ENCODE results near the gene DDX49. TPM values are rescaled to one million over a fixed set of nuclear protein-coding genes. Genes with fewer than 3 reads are reported as not detected.
A peak's percentile ranks its signal among the peaks of the same experiment; 100 is the strongest.
"Not testable (repeated sequence)": the region's sequence is repeated elsewhere in the genome, so short reads cannot be mapped to it uniquely, and the experiment has no call there.

DDX49 gene
- total RNA-seq, 2 donors from 2014 or later = 28.8 to 28.9 TPM

GRCh38 chr19:18905513-18906236 is 13.8 kb upstream of the DDX49 start:
- peak; percentile 76 for DNase-seq (ENCODE audit: low spot score)
- intact Hi-C loops (cut with DNase I) = no loop called here

GRCh38 chr19:18906605-18907519 is 12.7 kb upstream of the DDX49 start:
- peak; percentile 79 for DNase-seq (ENCODE audit: low spot score)
- intact Hi-C loops (cut with DNase I) = no loop called here

GRCh38 chr19:18908917-18909619 is 10.4 kb upstream of the DDX49 start:
- no peak for DNase-seq (ENCODE audit: low spot score)
- intact Hi-C loops (cut with DNase I) = no loop called here

DNA sequence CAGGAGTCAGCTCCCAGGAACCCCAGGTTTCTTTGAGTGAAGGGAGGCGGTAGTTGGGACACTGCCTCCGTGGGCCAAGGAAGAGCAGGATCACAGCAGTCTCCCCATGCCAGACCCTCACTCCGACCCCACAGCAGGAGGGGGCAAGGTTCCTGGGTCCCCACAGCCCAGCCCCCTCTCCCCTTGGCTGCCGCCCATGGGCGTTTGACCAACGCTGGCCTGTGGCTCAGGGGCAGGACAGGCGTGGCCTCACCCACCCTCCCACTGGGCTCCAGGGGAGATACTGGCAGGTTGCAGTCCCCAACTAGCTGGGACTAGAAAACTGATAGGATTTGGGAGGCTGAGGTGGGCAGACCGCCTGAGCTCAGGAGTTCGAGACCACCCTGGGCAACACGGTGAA is 9.5 kb upstream of the DDX49 start:
- DNase-seq (ENCODE audit: low spot score) = no peak
- intact Hi-C loops (cut with DNase I) = no loop called here

DNA sequence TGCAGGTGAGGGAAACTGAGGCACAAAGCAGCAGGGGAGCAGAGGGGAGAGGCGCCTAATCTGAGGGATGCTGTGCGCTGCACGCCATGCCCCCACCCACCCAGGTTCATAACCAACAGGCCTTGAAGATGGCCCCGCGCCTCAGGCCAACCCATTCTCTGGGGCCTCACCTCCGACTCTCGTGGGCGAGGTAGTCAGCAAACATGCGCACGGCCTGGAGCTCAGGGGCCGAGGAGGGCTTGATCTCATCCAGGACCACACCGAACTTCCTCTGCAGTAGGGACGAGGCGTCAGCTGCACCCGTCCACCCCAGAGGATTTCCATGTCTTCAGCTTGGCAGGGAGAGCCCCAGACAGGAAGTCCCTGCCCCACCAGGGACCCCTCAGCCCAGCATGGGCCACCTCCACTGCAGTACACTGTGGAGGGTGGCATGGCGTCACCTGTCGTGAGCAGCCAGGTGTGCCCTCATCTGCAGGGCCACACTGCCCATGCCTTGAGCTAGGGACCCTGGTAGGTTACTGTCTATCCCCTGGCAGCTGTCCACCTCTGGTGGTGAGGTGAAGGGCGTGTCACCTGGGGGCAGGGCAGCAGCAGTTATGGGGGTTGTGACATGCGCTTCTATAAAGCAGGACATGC is 8.6 kb upstream of the DDX49 start:
- intact Hi-C loops (cut with DNase I) = no loop called here
- DNase-seq (ENCODE audit: low spot score) = no peak

DNA sequence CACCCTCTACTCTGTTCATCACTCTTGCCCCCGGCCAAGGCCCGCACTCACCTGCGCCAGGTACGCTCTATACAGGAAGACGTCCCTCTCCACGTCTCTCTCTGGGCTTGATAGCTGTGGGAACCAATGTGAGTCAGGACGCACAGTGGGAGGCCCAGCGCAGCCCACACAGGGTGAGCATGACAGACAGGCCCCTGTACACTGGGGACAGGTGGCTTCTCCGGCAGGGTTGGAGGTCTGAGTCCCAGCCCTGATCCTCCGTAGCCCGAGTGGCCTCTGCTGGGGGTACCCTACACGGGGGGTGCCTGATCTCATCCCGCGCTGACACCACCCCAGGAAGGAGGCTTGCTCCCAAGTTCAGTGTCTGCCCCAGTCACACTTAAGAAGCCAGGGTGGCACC is 6.6 kb upstream of the DDX49 start:
- intact Hi-C loops (cut with DNase I) = no loop called here
- no peak for DNase-seq (ENCODE audit: low spot score)

- DNase-seq (ENCODE audit: low spot score) = peak; percentile 66
- intact Hi-C loops (cut with DNase I) = no loop called here
These were observed 6.0 kb upstream of the DDX49 start for GRCh38 chr19:18913466-18913865.

DNA sequence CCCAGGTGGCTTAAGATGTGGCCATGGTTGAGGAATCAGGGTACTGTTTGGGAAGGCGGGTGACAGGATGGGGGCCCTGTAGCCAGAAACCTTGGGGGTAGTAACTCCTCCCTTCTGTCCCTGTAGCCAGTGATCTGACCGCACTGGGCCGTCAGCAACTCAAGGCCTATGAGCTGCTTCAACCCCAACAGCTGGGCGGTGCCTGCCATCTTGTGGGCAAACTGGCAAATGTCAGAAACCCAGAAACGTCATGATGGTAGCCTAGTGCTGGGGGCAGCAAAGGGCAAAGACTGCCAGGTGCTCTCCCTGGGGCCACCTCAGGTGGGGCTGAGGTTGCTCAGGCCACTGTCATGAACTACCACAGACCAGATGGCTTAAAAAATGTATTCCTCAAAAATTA is 3.9 kb upstream of the DDX49 start:
- DNase-seq (ENCODE audit: low spot score) = peak; percentile 80
- intact Hi-C loops (cut with DNase I) = no loop called here

DNA sequence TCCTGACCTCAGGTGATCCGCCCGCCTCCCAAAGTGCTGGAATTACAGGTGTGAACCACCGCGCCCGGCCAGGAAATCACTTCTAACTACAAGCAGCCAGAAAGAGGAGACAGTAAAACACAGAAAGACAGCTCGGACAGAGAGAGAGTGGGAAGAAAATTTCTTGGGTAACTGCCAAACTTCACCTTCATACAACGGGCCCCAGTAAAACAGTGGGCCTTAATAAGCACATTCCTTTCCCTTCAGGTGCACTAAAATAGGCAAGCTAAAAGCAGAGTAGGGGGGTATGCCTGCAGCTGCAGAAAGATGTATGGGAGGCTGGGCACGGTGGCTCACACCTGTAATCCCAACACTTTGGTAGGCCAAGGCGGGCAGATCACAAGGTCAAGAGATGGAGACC is 1.9 kb upstream of the DDX49 start:
- DNase-seq (ENCODE audit: low spot score); intact Hi-C loops (cut with DNase I): not testable (repeated sequence)

- DNase-seq (ENCODE audit: low spot score) = no peak
- intact Hi-C loops (cut with DNase I) = no loop called here
These were observed 342 bp downstream of the DDX49 start for GRCh38 chr19:18919900-18920214.

GRCh38 chr19:18920400-18920799 is 885 bp downstream of the DDX49 start:
- DNase-seq (ENCODE audit: low spot score) = no peak
- intact Hi-C loops (cut with DNase I) = no loop called here

GRCh38 chr19:18921593-18921992 is 2.1 kb downstream of the DDX49 start:
- DNase-seq (ENCODE audit: low spot score) = peak; percentile 78
- intact Hi-C loops (cut with DNase I) = no loop called here

DNA sequence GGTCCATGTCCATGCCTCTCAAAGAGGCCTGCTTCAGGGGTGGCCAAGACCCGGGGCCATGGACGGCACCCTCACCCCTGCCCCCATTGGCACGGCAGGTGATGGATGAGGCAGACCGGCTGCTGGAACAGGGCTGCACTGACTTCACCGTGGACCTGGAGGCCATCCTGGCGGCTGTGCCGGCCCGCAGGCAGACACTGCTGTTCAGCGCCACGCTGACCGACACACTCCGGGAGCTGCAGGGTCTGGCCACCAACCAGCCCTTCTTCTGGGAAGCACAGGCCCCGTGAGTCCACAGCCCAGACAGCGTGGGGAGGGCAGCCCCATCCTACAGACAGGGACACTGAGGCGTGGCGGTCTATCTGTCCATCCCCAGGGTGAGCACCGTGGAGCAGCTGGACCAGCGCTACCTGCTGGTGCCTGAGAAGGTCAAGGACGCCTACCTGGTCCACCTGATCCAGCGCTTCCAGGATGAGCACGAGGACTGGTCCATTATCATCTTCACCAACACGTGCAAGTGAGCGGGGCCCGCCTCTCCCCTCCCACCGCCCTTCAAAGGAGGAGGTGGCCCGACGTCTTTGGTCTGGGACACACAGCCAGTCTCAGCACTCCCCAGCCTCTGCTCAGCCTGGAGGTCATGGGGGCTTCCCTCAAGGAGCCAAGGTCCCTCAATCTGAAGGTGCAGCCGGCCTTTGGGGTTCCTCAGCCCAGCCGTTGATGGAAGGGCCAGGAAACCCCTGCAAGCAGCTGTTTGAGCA is 2.9 kb downstream of the DDX49 start:
- intact Hi-C loops (cut with DNase I) = no loop called here
- DNase-seq (ENCODE audit: low spot score) = peak; percentile 79

GRCh38 chr19:18924684-18925213 is 5.2 kb downstream of the DDX49 start:
- DNase-seq (ENCODE audit: low spot score) = peak; percentile 64
- intact Hi-C loops (cut with DNase I) = no loop called here

GRCh38 chr19:18928018-18928805 is 8.7 kb downstream of the DDX49 start:
- DNase-seq (ENCODE audit: low spot score) = peak; percentile 81
- intact Hi-C loops (cut with DNase I) = no loop called here

DNA sequence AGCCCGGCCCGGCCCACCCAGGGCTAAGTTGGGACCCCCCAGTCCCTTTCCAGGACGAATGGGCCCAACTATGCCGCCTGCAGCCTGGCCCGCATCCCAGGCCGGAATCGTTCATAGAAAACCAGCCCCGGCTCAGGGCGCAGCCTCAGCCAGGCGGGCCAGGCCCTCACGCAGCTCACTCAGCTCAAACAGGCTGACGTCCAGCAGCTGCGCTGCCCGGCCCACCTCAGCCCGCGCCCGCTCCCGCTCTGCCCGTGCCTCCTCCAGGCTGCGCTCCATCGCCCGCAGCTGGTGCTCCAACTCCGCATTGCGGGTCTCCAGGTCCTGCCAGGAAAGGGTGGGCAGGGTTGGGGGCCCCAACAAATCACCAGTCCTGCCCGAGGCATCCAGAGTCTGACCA is 9.8 kb downstream of the DDX49 start:
- intact Hi-C loops (cut with DNase I) = no loop called here
- DNase-seq (ENCODE audit: low spot score) = peak; percentile 76

GRCh38 chr19:18931316-18932162 is 12.0 kb downstream of the DDX49 start:
- intact Hi-C loops (cut with DNase I) = no loop called here
- DNase-seq (ENCODE audit: low spot score) = peak; percentile 75
